Nephron progenitor cell (in vitro differentiated cells): ENCODE results near the gene ZNF200.
A peak's percentile ranks its signal among the peaks of the same experiment; 100 is the strongest.

ENCODE experiments used
- DNase-seq: peaks from one replicate; pipeline ENCODE4 v3.0.0; 2021
- H3K27ac Mint-ChIP-seq: 2 replicates; pipeline ENCODE4 v1.8.0; 2021; ENCODE audit warnings: mild to moderate bottlenecking, moderate library complexity, mixed read lengths
- H3K27me3 Mint-ChIP-seq: 2 replicates; pipeline ENCODE4 v1.8.0; 2021; ENCODE audit warnings: mild to moderate bottlenecking, low read depth, mixed read lengths; ENCODE audit not compliant: poor library complexity
- H3K36me3 Mint-ChIP-seq: 2 replicates; pipeline ENCODE4 v1.8.0; 2021; ENCODE audit warnings: low read depth, mixed read lengths
- H3K4me1 Mint-ChIP-seq: 2 replicates; pipeline ENCODE4 v1.8.0; 2021; ENCODE audit warnings: mixed read lengths
- H3K4me3 Mint-ChIP-seq: 2 replicates; pipeline ENCODE4 v1.8.0; 2021; ENCODE audit warnings: mild to moderate bottlenecking, moderate library complexity, mixed read lengths
- H3K9me3 Mint-ChIP-seq: 2 replicates; pipeline ENCODE4 v1.8.0; 2021; ENCODE audit warnings: mild to moderate bottlenecking, moderate library complexity, mixed read lengths
- TF ChIP-seq, protein P1 (sequence below): fragments of 200-600 bp; sonication (generic); IDR thresholded peaks from 2 replicates; pipeline ENCODE4 v1.5.0; 2021; ENCODE audit warnings: antibody characterized with exemption

Gene ZNF200

DNA sequence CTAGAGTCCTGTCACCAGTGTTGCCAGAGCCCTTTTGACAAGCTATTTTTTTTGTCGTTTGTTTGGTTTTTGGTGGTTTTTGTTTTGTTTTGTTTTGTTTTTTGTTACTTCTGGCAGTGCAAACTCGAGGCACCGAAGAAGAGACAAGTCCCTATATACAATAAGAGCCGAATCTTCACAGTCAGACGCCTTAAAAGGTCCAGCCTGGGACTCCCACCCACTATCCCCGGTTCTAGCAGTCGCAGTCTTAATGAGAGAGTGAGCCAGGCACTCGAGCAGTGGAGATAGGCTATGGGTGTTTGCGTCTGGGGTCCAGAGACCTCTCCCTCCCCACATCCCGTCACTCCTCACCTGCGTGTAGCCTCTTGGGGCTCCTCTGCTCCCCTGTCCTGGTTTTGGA, 45.1 kb downstream of the ZNF200 start:
- no peak for DNase-seq
- Mint-ChIP-seq H3K27ac (no peak overlapping the region), H3K36me3 (no peaks in the 10 kb centered on the region), H3K27me3 (peaks cover 94% of the 10 kb centered on the region), H3K4me1 (peaks cover 16% of the 10 kb centered on the region), H3K4me3 (peak overlapping the region; percentile 91), H3K9me3 (peaks cover 37% of the 10 kb centered on the region)
- TF ChIP-seq, protein P1, sequence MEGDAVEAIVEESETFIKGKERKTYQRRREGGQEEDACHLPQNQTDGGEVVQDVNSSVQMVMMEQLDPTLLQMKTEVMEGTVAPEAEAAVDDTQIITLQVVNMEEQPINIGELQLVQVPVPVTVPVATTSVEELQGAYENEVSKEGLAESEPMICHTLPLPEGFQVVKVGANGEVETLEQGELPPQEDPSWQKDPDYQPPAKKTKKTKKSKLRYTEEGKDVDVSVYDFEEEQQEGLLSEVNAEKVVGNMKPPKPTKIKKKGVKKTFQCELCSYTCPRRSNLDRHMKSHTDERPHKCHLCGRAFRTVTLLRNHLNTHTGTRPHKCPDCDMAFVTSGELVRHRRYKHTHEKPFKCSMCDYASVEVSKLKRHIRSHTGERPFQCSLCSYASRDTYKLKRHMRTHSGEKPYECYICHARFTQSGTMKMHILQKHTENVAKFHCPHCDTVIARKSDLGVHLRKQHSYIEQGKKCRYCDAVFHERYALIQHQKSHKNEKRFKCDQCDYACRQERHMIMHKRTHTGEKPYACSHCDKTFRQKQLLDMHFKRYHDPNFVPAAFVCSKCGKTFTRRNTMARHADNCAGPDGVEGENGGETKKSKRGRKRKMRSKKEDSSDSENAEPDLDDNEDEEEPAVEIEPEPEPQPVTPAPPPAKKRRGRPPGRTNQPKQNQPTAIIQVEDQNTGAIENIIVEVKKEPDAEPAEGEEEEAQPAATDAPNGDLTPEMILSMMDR: no peak

DNA sequence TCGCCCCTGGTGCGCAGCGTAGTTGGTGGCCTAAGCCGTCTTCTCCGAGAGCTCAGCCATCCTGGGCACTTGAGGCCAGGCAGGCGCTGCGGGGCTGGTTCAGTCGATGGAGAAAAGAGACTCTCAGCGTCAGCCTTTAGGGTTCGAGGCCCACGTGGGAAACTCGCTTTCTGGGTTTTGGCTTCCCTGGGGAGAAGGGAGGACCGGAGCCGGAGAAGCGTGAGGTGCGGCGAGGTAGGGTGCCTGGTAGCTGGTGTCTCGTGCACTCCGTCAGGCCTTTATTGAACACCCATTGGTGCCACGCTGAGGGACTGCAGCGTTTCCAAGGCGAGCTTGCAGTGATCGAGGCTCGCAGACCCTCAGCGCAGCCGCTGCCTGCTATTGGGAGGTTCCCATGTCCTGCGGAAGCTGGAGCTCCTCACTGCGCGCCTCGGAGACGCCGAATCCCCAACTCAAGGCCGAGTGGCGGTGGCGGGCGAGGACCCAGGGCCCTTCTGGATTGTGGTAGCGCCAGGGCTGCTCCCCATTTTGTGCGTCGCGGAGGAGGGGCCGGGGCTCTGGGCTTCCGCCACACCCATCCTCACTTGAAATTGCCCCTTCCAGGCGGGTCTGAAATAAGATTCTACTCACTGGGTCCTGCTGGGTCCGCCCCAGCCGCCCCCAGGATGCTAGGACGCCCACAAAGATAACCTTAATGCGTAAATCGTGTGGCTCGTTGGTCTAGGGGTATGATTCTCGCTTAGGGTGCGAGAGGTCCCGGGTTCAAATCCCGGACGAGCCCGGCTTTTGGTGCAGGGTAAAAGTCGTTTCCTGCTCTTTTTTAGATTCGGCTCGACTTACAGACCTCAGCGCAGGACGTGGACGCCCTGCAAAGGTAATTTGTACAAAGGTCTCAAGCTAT, 45.8 kb downstream of the ZNF200 start:
- no peak overlapping the region for H3K27ac Mint-ChIP-seq
- TF ChIP-seq, protein P1: no peak
- peaks cover 93% of the 10 kb centered on the region for H3K27me3 Mint-ChIP-seq
- H3K36me3 Mint-ChIP-seq: no peaks in the 10 kb centered on the region
- peak; percentile 63 for DNase-seq
- H3K9me3 Mint-ChIP-seq: peaks cover 31% of the 10 kb centered on the region
- H3K4me3 Mint-ChIP-seq: peak overlapping the region; percentile 91
- peaks cover 18% of the 10 kb centered on the region for H3K4me1 Mint-ChIP-seq

DNA sequence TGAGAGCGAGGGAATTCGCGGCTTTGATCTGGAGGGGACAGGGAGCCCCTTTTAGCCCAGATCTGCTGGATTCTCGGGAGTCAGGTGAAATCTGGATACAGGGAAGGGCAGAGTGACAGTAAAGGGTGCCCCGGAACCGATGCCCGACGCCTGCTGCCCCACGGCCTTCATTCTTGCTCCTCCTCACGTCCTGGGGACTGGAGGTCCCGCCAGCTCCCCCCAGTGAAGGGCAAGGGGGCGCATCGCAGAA, 46.4 kb downstream of the ZNF200 start:
- TF ChIP-seq, protein P1: no peak
- DNase-seq: no peak
- Mint-ChIP-seq H3K27me3 (peaks cover 93% of the 10 kb centered on the region), H3K27ac (no peak overlapping the region), H3K9me3 (peaks cover 29% of the 10 kb centered on the region), H3K36me3 (no peaks in the 10 kb centered on the region), H3K4me1 (peaks cover 23% of the 10 kb centered on the region), H3K4me3 (peak overlapping the region; percentile 91)

DNA sequence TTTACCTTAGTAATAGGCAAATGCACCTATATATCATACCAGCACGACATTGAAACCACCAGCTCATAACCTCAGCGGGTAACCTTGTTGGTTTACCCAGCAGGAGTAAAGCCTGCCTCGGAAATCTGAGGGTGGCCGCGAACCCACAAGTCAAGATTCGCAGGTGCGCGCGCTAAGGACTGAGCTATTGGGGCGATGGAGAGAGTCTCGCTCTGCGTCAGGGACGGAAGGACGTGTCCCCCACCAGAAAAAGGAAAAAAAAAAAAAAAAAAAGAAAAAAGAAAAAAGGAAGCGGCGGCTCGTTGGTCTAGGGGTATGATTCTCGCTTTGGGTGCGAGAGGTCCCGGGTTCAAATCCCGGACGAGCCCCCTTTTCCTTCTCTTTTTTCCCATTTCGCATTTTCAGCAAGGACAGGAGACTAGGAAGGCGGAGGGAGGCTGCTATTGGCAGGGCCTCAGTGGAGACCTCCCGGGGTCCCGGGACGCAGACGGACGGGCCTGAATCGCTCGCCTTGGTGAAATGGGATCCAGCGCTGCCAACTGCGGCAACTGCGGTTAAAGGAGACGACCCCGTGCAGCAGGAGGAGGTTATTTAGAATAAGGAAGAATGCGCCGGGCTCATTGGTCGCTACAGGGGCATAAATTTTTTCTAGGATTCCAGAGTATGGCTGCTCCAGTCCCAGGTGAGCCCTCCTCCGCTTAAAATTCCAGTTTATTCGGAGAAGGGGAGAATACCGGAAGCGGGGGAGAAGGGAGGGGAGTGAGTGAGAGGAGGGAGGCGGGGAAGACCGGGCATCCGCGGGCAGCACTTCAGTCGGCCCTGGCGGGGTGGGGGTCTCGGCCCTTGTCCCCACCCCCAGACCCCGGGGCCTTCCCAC, 46.9 kb downstream of the ZNF200 start, which contains the start of gene OR1F1:
TSS of gene OR1F1 (plus strand) at position 407 of the 877 bp plus-strand sequence.
- DNase-seq: peak; percentile 59
- Mint-ChIP-seq H3K4me3 (peak within 1 kb of the TSS; percentile 91), H3K4me1 (peaks cover 29% of the 10 kb centered on the region), H3K36me3 (no peaks in the 10 kb centered on the region), H3K27me3 (peaks cover 93% of the 10 kb centered on the region), H3K27ac (no peak within 1 kb of the TSS), H3K9me3 (peaks cover 23% of the 10 kb centered on the region)
- TF ChIP-seq, protein P1: no peak

DNA sequence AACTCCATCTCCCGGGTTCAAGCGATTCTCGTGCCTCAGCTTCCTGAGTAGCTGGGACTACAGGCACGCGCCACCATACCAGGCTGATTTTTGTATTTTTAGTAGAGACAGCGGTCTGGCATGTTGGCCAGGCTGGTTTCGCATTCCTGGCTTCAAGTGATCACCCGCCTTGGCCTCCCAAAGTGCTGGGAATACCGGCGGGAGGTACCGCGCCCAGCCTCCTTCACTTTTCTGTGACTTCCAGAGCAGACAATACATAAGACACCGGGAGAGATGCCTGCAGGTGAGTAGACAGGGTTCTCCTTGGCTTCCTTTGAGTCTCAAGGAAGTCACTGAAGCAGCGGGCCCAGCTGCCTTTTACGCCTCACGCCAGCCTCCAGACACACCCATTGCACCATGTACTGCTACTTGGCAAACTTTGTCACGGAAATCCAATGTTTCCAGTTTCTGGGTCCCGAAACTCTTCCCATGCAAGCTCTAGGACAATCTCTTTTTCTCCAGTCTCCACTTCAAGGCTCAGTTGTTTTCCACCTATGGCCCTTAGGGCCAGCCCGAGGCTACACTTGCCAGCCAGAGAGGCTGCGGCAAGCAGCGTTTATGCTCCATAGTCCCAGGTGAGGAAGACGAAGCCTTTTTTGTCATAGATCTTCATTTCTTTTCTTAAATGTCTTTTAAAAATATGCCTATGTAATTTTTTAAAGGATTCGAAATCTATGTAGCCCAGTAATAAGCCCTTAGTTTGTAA, 47.8 kb downstream of the ZNF200 start:
- no peak overlapping the region for H3K27ac Mint-ChIP-seq
- peak overlapping the region; percentile 91 for H3K4me3 Mint-ChIP-seq

More for the DNA sequence above, 47.8 kb downstream of the ZNF200 start:
- H3K4me1 Mint-ChIP-seq: peaks cover 33% of the 10 kb centered on the region
- H3K9me3 Mint-ChIP-seq: peaks cover 20% of the 10 kb centered on the region
- TF ChIP-seq, protein P1: no peak
- no peaks in the 10 kb centered on the region for H3K36me3 Mint-ChIP-seq
- DNase-seq: no peak
- H3K27me3 Mint-ChIP-seq: peaks cover 94% of the 10 kb centered on the region
